NCI-H2107 (cell line): ENCODE data around the gene TMEFF2.

ENCODE experiments used
- DNase-seq: peaks from one replicate; lab custom pipeline; 2025; lab: John Stamatoyannopoulos, UW

Gene TMEFF2

DNA sequence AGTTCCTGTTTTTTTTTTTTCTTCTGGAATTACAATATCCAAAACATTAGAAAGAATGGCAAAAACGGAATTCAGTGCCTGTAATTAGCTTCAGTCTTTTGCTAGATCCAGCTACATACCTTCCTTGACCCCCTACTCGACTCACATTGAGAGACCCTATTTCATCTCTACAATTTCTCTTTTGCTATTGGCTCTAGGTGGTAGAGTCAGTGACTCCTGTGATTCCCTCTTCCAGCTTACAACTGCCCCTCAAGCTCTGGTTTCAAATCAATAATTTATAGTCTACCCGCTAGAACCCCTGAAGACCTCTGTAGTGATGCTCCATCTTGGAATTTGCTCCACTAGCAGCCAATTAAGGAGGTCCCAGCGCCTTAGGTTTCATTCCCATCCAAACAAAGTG lies 125.8 kb downstream of the TMEFF2 start:
- DNase-seq = no peak

DNA sequence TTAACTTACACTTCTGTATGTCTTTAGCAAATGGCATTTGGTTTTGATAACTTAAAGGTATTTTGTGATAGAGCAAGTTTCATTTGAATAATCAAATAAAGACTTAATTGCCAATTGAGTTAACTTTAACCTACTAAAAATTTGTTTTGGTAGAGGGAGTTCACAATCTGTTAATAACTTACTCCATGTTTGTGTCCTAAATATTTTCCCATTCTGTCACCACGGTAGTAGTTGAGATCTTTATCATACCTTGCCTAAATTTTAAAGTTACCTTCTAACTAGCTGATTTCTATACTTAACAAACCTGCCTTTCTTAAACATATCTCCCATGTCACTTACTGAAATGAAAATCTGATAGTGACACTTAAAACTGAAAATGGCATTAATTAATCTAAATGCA lies 127.1 kb downstream of the TMEFF2 start:
- DNase-seq = no peak

DNA sequence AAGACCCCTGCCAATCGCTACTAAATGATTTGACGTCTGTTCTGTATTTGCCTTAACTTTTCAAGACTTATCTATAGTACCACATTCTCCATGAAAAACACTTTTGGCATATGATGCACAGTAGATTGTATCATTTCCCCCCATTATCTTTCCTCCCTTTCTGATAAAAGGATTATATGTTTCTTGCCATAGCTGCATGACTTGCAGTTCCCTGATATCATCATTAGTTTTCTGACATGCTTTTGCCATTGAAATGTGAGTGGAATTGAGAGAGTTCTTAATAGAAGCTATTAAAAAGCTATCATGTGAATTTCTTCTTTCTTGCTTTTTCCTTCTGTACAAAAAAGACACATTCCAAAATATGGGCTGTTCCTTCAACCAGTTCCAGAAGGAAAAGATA lies 130.3 kb downstream of the TMEFF2 start:
- no peak for DNase-seq

DNA sequence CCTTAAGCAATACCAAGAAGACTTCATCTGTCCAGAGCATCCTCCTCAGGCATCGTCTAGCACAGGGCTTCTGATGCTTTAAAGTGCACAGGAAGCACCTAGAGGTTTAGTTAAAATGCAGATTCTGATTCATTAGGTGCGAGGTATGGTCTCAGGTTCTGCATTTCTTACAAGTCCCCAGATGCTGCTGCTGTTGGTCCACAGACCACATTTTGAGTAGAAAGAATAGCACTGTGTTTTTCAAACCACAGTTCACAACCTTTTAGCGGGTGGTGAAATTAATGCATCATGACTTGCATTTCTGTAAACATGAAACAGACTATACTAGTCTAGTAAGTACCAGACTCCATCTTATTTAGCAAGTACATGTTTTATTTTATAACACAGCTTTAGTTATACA lies 134.6 kb downstream of the TMEFF2 start:
- DNase-seq = no peak

DNA sequence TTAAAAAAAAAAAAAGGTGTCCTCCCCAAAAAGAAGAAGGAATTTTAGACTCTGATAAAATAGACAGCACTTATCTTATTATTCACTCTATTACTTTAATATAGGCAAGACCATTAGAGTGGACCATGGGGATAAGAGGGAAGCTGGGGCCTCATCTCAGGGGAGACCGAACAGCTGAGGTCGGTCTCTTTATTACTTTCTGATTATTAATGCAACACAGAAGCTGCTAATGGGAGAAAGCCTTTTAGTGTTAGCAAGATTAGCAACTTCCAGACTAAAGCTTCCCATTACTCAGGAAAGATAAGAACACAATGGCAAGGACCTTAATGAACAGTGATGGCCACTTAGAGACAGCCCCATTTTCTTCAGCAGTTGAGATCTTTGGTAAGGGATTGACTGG lies 135.5 kb downstream of the TMEFF2 start:
- no peak for DNase-seq

DNA sequence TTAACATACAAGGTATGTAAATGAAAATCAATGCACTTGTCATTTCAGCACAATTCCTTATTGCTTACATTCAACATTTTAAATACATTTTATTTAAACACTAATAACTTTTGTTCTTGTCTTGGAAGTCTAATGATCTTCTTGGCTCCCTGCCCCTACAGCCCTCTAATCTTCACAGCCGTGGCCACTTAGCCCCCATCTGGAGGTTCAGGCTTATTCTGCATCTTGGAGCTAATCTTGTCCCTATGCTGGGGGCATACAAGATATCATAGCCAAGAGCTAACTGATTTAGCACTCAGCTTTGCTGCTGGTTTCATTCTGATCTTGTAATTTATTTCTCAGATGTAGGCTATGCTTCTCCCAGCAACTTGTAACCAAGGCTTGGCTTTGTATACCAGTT lies 140.8 kb downstream of the TMEFF2 start:
- no peak for DNase-seq

DNA sequence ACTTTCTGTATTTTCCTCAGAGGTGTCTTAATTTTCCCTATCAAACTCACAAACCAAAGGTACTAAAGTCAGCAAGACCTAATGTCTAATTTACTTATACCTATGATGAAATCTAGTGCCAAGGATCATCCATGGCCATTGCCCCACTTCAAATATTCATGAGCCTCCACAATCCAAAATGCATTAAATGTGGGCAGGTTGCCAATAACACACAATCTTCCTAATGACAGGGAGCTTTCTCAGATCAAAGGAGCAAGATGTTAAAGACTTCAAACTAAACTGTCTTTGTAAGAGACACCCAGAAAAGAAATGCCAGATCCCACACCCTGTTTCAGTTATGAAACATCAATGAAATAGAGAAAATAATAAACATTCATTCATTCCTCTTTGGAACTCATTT lies 143.2 kb downstream of the TMEFF2 start:
- no peak for DNase-seq

DNA sequence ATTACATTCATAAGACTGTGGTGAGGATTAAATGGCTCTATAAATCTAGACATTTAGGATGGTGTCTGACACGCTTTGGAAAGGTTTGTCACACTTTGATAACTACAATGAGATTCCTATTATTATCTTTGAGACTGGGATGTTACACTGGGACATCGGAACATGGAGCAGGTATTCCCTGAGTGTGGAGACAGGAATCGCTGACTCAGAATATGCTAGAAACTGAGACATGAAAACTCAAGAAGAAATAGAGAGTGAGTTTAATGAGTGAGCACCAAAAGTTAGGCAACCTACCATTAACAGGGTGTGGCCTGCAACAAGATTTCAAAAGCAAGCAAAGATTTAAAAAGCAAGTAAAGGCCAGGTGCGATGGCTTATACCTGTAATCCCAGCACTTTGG lies 145.4 kb downstream of the TMEFF2 start:
- no peak for DNase-seq

DNA sequence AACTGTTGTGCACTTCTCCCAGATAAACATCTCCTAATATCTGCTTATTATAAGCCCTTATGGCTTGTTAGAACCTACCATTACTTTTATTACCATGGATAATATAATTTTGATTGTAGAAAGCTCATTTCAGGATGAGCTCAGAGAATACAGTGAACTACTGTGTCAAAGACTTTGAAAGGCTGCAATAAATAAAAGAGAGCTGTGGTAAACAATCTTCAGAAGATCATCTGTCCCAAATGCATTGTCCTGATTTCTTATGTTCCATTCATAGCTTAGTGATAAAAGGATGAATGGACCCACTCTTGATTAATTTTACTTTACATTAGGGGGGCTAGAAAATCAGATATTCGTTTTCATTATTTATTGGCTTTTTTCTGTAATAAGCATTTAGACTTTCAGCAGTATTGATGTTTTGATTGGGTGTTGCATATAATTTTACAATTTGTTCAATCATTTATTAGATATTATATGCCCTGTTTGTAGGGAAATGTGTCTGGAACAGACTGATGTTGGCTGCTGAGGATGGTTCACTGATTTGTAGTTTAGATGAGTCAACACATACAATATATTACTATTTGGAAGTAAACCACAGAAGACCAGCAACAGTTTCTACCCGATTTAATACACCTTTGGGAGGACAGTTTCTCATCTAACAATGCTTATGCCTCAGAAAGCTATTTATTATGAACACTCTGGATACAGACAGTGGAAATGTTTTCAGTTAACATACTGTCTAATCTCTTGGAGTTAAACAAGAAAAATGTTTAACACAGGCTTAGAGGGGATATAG lies 147.2 kb downstream of the TMEFF2 start:
- DNase-seq = no peak

DNA sequence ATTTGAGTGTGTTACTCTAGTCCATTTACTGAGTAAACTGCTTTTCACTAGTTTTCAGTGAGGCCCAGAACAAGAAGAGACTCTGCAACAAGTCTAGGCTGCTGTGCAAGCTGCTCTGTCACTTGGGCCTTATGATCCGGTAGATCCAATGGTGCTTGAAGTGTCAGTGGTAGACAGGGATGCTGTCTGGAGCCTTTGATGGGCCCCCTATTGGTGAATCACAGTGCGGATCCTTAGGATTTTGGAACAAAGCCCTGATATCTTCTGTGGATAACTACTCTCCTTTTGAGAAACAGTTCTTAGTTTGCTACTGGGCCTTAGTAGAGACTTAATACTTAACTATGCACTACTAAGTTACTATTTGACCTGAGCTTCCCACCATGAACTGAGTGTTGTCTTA lies 150.2 kb downstream of the TMEFF2 start:
- DNase-seq = no peak

DNA sequence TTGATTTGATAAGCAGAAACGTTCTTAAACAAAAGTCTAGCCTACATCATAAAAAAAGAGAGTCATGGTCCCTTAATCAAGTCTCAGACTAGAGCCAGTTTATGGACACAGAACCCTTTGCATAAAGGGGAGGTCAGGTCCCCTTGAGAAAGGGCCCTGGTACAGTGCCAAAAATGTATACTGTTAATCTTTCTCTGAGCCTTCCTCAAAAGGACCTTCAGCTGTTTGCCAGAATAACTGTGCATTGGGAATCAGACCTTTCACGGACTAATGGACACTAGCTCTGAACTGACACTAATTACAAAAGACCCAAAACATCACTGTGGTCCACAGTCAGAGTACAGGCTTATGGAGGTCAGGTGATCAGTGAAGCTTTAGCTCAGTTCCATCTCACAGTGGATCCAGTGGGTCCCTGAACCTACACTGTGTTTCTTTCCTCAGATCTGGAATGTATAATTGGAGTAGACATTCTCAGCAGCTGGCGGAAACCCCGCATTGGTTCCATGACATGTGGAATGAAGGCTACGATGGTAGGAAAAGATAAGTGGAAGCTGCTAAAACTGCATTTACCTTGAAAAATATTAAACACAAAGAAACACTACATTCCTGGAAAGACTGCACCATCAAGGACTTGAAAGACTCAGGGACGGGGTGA lies 151.4 kb downstream of the TMEFF2 start:
- no peak for DNase-seq

DNA sequence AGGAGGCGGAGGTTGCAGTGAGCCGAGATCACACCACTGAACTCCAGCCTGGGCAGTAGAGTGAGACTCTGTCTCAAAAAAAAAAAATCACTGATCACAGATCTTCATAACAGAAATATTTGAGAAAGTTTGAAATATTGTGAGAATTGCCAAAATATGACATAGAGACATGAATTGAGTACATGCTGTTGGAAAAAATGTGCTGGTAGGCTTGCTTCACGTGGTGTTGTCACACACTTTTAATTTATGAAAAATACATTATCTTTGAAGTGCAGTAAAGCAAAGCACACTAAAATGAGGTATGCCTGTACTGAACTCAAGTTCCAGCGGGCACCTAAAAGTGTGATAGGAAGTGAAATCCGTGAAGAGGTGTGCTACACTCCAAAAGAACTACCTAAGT lies 152.6 kb downstream of the TMEFF2 start:
- no peak for DNase-seq

DNA sequence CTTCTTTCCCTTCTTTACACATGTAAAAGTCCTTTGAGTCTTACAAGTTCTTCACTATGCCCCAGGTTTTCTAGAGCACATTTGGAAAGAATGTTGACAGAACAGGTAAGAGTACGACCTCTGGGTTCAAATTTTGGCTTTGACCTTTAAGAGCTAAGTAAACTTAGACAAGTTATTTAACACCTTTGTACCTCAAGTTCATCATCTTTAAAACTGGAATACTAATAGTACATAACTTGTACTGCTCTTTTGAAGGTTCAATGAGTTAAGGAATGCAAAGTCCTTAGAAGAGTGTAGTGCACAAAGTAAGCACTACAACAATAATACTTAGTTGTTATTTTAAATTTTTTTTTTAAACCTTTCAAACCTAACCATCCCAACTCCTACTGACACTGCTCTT lies 156.6 kb downstream of the TMEFF2 start:
- no peak for DNase-seq

DNA sequence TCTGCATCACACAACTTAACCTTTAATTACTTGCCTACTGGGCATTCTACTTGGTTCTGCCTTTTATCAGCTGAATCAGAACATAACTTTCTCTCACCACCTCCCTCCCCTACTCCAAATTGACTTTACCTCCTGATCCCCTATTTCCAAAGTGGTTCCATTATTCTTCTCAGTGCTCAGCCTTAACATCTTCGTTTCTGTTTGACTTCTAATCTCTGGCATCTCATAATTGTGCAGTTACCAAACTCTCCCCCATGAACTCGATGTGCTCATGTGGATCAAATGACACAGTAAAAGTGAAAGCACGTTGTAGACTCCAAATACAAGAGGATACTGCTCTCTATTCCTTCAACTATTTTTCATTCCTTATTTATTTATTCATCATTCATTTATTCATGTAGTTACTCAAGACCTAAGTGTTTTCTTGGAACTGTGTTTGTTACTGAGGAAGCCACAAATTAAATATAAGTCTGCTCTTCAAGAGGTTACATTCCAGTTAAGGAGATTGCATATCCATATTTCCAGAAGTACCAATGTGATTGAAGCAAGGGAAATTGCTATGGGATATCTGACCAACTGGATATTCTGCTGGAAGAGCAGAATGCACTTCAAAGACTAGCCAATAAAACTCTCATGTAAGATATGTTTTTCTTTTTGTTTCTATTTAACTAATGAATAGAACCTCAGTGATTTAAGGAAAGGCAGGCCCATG lies 158.8 kb downstream of the TMEFF2 start:
- no peak for DNase-seq

DNA sequence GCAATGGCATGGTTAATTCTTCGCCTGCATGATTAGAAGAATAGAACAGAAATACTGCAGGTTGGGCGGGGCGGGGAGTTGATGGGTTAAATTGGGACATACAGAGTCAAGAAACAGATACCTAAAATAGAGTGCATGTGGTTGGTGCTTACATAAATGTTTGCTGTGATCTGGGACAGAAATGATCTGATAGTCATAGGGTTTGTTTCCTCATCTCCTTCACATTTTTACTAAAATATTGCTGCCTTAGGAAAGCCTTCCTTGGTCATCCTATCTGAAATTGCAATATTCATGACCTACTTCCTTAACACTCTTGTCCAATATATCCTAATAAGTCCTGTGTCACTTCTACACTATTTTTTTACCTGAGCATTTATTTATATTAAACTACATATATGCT lies 163.9 kb downstream of the TMEFF2 start:
- no peak for DNase-seq

DNA sequence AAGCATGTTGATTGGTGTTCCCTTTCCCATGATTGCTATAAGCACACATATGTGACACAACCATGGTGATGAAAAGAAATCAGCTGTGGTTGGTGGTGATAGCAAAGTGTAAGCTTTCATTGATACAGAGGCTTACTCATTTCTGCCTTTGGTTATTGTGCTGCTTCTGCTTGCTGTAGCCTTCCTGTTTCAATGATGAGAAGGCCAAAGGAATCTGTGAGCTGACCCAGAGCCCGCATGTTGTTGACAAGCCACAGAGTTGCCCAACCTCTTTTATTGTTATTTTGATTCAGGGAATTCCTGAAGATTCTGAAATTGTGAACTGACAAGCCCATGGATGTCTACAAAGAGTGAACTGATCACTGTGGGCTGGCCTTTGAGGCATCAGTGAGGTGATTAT lies 164.4 kb downstream of the TMEFF2 start:
- DNase-seq = no peak

DNA sequence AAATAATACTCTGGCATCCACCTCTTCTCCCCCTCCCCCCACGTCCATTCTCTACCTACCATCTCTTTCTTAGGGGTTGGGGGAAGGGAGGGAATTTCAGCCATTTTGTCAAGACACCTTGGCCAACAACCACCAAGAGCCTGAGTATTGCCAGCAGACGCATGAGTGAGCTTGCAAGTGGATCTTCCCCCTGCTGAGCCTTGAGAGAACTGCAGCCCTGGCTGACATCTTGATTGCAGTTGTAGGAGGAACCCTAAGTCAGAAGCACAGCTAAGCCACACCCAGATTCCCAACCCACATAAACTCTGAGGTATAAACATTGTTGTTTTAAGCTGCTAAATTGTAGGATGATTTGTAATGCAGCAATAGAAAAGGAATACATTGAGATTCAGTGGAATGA lies 165.6 kb downstream of the TMEFF2 start:
- no peak for DNase-seq

DNA sequence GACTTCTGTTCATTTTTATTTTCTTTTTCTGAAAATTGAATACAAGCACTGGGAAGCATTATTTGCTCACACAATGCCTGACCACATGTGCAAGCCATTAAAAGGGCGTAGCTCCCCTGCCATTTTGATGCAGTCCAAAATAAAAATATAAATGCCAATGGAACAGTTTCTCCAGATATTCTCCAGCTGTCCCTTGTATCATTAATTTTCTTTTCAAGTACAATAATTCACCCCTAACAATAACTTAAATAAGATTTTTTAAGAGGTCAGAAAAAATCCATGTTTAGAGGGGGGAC lies 168.0 kb downstream of the TMEFF2 start:
- no peak for DNase-seq

DNA sequence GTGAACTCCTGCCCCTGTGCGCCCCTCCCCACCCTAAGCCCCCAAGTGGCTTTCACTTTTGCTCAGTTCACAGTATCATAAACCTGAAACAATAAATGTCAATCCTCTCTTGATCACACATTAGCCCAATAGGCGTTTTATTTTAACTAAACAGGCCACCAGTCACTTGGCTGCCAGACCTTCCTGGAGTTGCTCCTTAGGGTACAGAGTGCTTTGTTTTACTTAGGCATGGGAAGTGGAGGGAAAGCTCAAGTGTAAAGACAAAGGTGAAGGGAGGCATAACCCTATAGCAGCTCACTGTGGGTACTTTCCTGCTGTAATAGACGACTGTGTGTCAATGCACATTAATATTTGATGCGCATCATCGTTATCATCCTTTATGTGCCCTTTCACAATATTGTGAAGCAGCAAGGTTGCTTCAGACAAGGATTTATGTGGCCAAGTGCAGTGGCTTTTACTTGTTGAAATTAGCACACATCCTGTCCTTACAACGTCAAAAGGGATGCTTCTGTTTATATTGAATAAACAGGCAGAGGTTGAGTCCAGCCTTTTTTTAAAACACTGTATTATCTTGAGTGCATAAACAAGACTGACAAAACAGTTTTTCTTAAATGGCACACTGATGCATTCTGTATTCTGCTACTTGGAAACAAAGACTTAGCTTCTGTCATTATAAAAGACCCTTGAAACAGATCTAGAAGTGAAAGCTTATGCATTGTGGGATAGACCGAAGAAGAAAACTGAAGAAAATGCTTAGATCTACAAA lies 168.5 kb downstream of the TMEFF2 start:
- DNase-seq = no peak

DNA sequence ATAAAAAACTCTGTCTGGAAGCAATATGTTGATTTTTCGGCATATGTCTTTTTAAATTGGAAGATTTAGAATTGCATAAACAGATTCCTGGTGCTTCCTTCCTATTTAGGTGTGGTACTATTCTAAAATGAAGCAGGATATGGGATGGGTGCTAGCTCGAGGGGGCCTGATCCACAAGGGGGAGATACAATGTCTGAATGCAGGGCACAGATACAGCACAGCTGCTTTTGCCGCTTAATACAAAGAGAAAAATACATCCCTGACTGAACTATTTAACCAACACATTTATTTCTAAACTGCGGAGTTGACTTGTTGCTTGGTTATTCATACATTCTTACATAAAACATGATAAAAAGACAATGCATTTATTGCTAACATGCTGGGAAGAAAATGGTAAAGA lies 169.1 kb downstream of the TMEFF2 start:
- DNase-seq = no peak

DNA sequence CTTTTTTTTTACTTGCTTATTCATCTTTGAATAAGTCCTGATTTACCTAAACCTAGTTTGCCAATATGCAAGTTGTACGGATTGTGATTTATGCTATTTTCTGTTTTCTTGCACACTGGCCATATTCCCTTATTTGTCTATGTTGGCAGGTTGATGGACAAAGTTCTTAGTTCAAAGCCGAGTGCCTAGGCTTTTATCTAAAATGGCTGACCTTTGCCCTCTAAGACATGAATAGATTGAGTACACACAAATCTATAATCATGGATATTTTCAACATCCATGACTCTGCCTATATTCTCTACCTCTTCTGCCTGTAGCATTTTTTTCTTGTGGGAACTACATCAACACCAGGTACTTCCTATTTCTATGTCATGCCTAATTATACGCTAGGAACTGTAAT lies 171.7 kb downstream of the TMEFF2 start:
- no peak for DNase-seq

DNA sequence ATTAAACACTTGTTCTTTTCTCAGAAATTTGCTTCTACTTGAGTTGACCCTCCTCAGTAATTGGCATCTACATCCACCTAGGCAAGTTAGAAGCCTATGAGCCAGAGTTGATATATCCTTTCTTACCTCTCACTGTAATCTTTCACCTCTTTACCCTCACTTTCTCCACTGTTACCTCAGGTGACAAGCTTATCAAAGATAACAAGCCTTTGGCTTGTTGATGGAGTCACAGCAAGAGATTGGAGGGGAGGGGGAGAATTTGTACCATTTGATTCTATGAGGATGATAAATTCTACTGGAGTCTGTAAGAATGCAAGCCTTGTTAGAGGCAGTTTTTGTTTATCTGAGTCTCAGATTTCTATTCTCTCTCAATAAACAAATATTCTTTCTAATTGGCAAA lies 176.9 kb downstream of the TMEFF2 start:
- no peak for DNase-seq

DNA sequence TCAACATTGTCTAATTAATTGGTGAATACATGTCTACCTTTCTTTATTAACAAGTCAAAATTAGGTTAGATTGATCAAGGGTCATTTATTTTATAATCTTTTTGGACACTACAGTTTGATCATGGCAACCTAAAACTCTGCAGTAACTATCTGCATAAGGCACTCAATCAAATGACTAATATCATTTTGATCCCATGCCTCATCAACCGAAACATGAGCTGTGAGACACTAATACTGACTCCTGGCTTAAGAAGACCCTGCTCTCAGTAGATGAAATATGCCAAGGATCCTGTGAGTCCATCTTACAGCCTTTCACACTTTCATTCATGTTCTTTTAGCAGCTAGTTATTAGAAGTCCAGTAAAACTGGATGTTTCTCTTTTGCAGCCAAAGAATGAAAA lies 178.5 kb downstream of the TMEFF2 start:
- no peak for DNase-seq
